NCI-H187 (cell line): ENCODE results near the gene CPEB4.

Experiments used
- DNase-seq, 2 experiments: peaks; one replicate each; lab custom pipeline; 2025; lab: John Stamatoyannopoulos, UW

CPEB4 gene

DNA sequence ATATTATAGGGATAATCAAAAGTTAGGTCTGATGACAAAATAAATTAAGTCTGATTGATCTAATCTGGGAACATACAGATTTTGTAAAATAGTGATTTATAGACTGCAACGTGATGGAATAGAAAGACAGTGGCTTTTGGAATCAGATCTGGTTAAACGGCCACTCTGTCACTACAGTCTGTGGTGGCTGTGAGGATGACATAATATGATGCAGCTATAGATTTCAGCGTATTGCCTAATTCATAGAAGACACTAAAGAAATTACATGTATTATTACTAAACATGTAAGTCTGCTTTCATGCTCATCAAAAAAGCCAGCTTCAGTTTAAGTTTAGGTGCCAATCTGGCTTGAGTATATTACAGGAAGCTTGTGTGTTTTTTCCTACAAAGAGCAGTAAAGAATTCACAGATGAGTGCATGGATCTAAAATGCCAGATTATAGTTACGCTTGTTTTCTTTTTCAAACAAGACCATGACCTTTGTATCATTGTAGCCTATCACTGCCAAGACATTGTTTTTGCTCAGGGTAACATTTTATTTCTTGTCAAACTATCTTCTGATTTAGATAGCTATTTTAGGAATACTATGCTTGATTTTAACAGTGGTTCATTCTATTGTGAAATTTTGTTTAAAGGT is 25.7 kb downstream of the CPEB4 start:
- DNase-seq, result no peak

DNA sequence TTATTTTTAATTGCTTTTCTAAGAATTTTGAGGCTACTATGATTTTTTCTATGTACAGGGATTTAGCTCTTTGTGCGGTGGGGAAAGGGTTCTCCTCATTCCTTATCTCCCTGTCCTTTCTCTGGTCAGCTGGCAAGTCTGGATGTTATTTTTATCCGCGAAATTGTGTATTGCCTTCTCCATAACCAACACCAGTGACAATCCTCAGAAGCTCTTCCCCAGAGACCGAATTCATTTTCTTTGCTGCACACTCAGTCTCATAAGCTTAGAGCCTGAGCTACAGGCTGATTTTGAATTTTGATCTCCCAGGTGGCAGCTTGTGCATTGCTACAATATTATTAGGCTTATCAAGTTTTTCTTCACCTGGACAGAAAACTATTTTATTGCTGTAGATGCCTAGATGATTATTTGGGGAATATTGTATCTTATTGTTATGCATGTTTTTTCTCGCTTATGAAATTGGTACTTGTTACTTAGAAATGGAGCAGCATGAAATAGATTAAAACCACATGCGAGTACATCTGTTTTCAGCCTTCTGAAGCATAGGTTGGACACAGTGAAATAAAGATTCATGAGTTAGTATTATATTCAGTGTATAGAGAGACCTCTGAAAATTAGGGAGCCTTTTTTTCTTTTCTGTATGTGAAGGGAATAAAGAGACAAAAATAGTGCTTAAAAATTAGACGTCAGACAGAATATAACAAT is 27.3 kb downstream of the CPEB4 start:
- DNase-seq, result no peak

DNA sequence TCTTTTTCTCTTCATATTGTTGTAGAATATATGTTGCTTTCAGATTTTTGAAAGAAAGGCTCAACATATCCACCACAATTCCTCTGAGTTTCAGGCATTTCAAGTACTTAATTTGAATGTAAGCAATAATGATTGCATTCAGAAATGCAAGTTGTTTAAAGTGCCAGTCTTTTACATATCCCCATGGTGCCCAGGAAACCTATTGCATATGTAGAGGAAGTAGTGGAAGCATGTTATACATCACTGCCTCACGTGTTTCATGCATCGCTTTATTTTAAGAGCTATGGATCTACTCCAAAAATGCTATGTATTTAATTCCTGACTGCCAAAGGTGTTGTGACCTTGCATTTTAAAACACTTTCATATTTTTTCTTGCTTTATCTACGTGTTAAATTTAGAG is 28.1 kb downstream of the CPEB4 start:
- no peak for DNase-seq

DNA sequence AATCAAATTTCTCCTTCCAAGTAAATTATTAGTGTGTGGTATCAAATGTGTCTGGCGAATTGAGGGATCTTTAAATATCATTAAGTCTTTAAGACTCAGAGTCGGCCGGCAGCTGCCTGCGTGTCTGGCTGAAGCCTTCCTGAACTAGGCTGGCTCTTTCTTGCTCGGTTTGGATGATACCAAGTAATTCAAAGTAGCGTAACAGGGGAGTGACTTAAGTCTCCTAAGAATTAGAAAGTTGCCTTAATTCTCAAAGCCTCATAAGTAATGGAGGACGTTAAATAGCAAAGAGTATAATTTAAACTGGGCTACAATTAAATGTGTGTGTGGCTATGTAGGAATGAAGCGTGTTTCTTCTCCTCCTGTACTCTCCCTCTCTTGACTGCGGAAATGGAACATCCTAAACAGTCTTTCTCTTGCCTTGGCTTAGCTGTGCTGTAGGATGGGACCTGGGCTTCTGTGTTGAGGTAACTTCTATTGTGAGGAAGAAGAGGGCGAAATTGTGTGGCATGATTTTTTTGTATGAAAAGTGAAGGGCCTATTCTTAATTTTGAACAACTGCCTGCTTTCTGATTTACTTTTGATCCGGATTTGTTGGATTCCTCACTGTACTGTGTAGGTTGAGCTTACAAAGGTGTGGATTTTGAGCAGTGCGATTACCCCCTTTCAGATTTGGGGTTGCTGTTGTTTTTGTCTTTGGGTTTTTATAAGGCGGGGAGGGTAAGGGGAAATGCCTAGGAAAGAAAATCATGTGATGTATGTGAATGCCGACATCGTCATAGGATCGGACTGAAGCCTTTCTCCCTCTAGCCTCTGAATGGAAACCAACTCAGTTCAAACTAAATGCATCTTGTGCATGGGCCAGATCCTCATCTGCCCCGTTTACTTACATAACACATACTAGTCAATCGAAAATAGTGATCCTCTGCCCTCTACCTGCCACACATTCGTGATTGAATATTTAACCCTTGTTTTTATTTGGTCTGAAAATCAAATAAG is 29.9 kb downstream of the CPEB4 start:
- DNase-seq, result peak; percentile 14 to 72

DNA sequence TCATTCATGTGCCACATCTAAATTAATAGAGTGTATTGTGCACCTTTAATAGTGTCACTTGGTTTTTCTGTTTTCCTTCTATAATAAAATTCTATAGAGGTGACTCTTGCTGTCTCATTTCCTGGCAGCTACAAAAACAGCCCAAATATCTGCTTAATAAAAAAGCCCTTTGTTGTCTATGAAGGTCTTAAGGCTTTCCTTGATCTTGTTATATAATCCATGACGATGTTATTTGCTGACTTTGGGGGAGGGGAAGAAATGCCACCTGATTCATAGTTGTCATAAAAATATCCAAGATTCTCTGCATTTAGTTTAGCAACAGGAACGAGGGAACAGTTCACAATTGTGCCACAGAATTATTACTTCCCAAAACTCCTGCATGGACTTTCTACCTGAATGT is 31.3 kb downstream of the CPEB4 start:
- DNase-seq, result no peak

DNA sequence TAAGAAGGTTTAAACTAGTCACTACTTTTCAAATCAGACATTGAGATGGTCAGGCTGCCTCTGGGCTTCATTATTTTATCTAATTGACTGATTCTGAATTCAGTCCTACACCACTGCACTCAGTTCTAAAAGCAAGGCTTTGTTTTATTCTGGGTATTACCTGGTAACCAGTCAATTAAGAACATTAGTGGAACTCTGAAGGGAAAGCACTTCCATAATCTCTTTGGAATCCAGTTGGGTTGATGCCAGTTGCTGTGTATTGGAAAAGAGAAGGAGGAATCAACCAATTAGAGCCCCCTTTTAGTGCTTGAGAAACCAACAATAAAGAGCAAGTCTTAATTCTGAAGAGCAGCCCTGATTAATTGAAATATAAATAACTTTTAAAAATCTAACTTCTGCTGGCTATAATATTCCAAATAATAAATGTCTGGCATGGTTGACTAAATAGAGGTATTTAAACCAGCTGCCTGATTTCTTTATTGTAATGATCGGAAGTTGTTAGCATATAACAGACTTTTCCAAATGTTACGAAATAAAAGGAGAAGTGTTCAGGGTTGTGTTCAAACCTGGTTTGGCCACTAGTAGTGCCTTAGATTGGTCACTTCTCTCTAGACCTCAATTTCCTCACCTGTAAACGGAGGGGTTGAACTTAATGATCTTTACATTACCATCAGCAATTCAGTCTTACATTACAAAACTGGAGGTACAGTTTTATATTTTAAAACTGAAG is 32.0 kb downstream of the CPEB4 start:
- no peak for DNase-seq

DNA sequence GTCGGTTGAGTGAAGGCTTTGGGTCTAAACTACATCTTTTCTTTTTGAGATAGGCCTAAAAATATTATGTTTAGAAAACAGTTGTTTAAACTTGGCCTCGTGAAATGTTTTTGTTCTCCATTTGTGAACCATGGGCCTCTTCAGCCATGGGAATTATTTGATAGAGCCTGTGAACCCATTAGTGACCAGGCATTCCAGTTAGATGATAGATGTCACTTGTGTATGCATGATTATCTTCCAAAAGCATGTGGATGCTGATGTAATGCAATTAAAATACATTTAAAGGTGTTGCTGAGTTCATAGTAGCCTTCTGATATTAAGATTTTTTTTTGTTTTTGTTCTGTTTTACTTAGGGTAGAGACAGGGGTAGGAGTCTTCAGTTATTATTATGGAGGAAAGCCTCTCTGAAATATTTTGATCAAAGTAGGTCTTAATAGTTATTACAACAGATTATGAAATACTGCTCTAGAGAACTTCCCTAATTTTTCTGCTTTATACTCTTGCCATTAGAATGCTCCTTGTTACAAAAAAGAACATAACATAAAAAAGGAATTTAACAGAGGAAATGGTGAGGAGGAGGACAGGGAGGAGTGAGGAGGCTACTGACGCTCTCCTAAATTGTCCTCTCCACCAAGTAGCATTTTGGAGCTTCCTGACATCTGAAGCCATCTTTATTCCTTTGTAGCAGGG is 32.9 kb downstream of the CPEB4 start:
- DNase-seq, result no peak

DNA sequence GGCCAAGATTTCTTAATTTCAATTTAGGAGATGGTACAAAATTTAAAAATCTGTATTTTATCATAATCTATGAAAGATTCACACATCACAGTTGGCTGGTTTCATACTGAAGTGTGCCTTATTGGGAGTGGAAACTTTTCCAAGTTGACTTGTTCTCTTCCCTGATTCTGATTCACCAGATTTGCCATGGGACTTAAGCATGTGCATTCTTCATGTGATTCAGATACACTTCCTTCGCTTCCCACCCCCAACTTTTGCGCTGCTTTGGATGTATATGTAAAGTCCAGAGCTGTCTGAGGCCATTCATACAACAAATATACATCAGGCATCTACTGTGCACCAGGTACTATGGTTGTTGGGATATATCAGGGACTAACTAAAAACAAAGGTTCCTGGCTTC is 34.4 kb downstream of the CPEB4 start:
- DNase-seq, result no peak

DNA sequence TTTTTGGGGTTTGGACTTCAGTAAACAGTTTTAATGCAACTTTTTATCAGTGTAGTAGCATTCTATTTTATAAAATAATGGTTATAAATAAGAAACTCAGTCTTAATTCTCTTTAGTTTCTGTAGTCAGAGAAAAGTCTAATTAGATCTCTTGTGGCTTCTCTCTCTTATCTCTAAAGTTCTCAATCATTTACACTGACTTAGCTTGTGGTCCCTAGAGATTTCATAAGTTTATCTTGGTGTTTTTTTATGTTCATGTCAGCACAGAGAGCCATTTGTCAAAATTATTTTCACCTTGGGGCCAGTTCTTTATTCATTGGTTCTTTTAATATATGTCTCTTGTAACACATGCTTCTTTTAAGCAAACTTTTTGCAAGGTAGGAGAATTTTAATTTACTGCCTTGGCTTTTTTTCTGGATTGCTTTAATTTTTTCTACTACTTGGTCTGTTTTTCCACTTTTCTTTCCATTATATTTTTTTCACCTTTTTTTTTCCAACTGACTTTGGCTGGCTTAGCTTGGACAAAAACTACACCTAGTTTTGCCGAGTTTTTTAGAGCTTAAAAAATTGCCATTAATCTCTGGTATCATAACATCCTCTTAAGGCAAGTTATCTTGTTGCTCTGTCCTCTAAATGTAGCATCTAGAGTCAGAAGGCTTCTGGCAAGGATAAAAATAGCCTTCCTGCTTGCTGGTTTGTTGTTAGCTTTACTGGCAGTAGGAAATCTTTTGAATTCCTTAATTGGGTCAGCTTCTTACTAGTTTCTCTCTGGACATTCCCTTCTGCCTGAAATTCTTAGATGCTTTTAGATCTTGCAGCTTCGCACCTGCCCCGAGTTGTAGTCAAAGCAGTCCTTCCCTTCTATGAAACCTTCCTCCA is 35.3 kb downstream of the CPEB4 start:
- DNase-seq, result no peak

DNA sequence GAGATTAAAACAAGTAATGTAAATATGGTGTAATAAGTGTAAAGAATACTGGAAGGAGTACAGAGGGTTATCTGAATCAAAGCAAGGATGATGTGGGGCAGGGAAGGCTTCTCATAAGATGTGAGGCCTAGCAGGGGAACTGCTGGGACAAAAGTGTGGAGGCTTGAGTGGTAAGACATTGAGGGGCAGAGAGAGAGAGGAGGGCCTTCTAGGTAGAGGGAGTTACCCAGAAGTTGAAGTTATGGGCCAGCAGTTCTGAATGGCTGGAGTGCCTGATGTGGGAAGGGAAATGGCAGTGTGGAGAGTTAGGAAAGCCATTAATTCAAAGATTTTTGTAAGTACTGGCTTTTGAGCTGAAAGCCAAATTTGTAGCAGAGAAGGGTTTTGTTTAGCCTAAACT is 36.8 kb downstream of the CPEB4 start:
- DNase-seq, result no peak

DNA sequence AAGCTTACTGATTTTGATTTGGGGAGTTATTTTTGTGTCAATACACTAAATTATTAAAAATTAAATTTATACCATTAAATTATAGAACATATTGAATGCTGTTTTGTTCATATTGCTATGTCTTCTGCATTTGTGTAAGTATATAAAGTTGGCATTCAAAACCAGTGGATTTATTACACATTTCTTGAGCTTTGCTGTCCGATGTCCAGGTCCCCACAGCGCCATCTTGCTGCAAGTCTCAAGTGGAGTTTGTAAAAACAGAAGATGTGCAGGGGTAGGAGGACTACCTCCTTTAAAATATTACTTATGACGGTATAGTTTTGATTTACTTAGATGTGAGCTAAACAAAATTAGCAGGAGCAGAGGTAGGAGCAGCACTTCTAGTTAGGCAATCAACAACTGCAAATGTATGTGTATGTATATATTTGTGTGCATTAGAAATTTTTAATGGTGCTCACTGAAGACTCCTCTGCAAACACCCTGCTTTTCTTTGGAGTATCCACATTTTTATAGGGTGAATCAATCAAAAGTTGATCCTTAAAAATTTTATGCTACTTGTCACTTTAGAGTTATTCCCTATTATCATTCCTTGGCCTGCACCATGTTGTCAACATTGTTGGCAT is 37.4 kb downstream of the CPEB4 start:
- DNase-seq, result no peak

DNA sequence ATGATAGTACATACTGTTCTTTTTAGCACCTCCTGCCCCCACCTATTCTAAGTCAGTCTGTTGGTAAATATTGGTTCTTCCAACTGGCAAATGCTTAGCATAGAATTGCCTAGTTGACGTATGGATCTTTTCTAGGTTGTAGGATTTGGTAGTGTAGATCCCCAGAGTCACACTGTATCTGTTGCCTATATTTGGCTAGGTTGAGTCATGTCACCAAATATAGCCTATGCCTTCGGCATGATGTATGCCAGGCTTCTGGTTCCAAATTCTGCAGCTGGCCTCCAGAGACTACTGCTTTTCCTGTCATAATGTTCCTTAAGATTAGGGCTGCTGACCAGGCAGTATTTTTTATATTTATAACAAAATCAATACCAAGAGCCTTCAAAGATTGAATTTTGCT is 38.2 kb downstream of the CPEB4 start:
- no peak for DNase-seq

DNA sequence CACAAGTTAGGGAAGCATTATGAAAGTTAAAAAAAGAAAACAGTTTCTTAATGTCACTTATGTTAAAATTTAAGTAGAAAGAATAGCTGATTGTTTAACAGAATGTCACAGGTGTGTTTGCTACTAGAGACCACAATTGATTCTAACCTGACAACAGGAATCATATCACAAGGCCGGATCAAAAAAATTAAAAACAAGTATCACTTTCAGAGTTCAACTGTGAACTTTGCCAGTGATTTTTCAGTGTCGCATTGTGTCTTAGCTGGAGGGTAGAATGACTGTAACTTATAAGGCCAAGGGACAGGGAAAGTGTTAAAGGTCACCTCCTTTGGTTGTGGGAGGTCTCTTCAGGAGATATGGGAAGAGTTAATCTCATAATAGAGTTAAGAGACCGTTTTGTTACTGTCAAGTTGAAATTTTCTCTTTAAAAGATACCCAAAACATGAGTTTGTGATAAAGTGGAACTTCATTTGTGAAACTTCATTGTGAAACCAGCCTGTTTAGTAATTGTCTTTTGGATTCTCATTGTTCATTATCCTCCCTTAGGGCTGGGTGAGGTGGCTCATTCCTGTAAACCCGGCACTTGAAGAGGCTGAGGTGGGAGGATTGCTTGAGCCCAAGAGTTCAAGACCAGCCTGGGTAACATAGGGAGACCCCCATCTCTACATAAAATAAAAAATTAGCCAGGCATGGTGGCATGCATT is 40.9 kb downstream of the CPEB4 start:
- no peak for DNase-seq

DNA sequence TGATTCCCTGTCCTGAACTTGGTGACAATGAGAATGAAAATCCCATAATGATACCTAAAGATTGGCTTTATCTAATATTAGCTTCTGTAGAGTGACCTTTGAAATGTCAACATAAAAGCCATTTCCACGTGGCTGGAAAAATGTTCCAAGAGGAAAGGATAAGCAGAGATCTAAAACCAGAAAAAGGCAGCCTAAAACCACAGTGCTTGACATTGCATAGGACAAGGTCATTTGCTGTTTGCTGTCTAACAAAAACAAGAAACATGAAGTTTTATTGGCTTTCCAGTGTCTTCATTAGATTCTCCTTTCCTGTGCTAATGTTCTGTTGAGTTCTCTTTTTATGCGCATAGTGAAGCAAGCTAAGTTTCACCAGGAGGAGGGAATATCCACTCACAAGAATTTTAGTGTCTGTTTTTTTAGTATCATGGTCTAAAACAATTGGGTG is 44.6 kb downstream of the CPEB4 start:
- no peak for DNase-seq

DNA sequence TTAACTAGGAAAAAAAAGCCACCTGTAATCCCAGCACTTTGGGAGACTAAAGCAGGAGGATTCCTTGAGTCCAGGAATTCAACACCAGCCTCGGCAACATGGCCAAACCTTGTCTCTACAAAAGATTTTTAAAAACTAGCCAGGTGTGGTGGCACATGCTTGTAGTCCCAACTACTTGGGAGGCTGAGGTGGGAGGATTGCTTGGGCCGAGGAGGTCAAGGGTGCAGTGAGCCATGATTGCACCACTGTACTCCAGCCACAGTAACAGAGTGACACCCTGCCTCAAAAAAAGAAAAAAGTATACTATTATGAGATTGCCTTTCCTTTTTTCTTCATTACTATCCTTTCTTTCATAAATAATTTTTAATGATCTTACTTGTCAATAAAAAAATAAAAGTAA is 45.8 kb downstream of the CPEB4 start:
- DNase-seq, result no peak

DNA sequence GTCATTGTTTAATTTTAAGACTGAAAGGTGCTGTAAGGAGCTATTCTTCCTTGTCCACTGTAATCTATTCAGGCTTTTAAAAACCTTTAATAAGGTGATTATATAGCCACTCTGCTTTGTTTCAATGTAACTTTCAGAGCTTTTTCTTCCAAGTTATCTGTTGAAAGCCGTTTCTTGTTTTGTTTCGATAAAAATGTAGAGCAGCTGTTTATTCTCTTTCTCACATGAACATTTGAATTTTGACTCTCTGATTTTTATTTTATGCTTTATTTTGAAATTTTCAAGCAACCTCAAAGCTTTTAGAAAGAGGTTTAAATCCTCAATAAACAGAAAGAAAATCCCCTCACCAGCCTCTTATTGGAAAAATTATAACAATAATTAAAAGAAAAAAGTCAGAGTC is 47.2 kb downstream of the CPEB4 start:
- DNase-seq, result no peak

DNA sequence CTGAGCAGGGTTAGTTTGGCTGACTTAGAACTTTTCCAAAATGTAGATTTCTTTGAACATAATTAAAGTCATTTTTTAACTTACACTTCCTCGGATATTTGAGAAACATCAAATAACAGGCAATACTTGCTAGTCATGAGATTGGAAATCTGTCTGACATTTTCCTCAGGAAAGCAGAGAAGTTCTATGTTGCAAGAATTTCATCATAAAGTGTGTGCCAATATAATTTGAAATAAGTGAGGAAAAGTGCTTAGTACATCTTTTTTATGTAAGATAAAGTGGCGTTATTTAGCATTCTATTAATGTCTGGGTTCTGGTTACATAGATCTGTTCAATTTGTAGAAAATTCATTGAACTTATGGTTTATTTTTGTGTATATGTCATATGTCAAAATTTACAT is 52.1 kb downstream of the CPEB4 start:
- no peak for DNase-seq

DNA sequence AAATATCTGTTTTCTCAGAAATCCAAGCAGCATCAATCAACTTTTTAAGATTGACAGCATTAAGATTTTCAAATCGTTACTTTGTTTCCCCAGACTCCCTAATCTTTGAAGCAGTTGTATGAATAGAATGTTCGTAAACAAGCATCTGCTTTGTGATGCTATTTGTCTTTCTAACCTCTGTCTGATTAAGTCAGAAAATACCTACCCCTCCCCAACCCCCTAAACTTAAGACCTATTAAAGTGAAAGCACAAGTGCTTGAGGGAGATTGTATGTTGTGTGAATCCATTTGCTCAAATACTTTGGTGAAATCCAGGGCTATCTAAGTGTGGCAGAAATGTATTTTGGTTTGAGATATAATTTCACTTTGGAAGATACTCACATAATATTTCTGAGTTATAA is 53.0 kb downstream of the CPEB4 start:
- DNase-seq, result no peak

DNA sequence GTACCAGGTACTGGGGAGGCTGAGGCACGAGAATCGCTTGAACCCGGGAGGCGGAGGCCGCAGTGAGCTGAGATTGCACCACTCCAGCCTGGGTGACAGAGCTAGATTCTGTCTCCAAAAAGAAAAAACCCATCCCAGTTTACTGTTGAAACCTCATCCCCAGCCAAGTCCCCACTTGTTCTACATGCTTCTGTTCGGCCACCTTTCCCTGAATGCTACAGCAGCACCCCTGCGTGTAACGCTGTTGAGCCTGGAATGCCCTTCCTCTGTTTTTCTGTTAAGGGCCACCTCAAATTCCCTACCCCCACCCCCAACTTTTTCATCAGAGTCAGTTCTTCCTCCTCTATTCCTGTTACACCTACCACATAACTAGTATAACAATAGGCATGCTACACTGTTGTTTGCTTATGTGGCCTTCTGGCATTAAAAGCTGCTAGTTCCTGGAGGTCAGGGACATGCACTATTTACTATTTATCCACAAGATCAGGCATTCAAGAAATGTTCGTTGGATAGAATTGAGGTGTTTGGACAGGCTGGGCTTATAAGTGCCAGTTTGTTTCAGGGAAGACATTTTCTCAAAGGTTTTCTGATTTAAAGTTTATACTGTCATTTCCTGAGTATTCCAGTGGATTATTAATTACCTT is 53.7 kb downstream of the CPEB4 start:
- DNase-seq, result no peak
